CD4-positive, alpha-beta T cell (primary cell): Measurements from ENCODE around the gene GOLGA7B. TPM values are rescaled to one million over a fixed set of nuclear protein-coding genes. Genes with fewer than 3 reads are reported as not detected.

Experiments
- ATAC-seq: fragments of 200-7000 bp; cut with Tn5 transposase; one replicate; pipeline ENCODE4 v1.10.0; 2022; ENCODE audit warnings: mild to moderate bottlenecking; ENCODE audit not compliant: poor library complexity
- CTCF ChIA-PET: fragments of 350-600 bp; sonication (Branson Sonifier 250); formaldehyde crosslinking; loops from one replicate; lab custom pipeline; 2021; ENCODE audit warnings: antibody characterized with exemption, inconsistent platforms; lab: Charles Lee
- POLR2A ChIA-PET: fragments of 350-600 bp; sonication (Branson Sonifier 250); formaldehyde crosslinking; loops from one replicate; lab custom pipeline; 2021; ENCODE audit warnings: antibody characterized with exemption, inconsistent platforms; lab: Charles Lee
- DNase-seq, 14 experiments: peaks; one replicate each; pipeline ENCODE4 v3.0.0-alpha.2; 2013 to 2020; ENCODE audit warnings: mixed read lengths in 2 of 14
- H3K27ac ChIP-seq, 2 donors: one replicate each; pipeline versions ENCODE4 v1.5.1 to v1.7.0; 2013; ENCODE audit warnings: low read length in 2 of 2, low read depth in 1 of 2, mild to moderate bottlenecking in 1 of 2
- H3K27me3 ChIP-seq, 2 experiments: 1 replicate in 1 of 2; 2 replicates in 1 of 2; pipeline versions ENCODE4 v1.6.1 to v1.7.0; 2013; ENCODE audit warnings: low read length in 2 of 2, control low read depth in 1 of 2, mild to moderate bottlenecking in 1 of 2, moderate library complexity in 1 of 2; ENCODE audit not compliant: insufficient read depth in 2 of 2, control insufficient read depth in 1 of 2
- H3K36me3 ChIP-seq: one replicate; pipeline ENCODE4 v1.6.1; 2013; ENCODE audit warnings: low read length, control low read depth; ENCODE audit not compliant: insufficient read depth
- H3K4me1 ChIP-seq: one replicate; pipeline ENCODE4 v1.6.1; 2013; ENCODE audit warnings: low read length, control low read depth; ENCODE audit not compliant: insufficient read depth
- H3K4me3 ChIP-seq: one replicate; pipeline ENCODE4 v1.5.1; 2013; ENCODE audit warnings: mild to moderate bottlenecking, low read length, moderate library complexity
- H3K9me3 ChIP-seq, 2 experiments: 1 replicate in 1 of 2; 2 replicates in 1 of 2; pipeline versions ENCODE4 v1.6.1 to v1.7.0; 2013; ENCODE audit warnings: low read length in 2 of 2, mild to moderate bottlenecking in 2 of 2, control low read depth in 1 of 2, moderate library complexity in 1 of 2; ENCODE audit not compliant: control insufficient read depth in 1 of 2, insufficient read depth in 1 of 2
- H3K27ac Mint-ChIP-seq: one replicate; pipeline ENCODE4 v1.8.0; 2020; ENCODE audit warnings: mixed read lengths
- H3K27me3 Mint-ChIP-seq: one replicate; pipeline ENCODE4 v1.8.0; 2021; ENCODE audit warnings: mixed read lengths
- H3K36me3 Mint-ChIP-seq: one replicate; pipeline ENCODE4 v1.8.0; 2021; ENCODE audit warnings: low read depth, mixed read lengths
- H3K4me1 Mint-ChIP-seq: one replicate; pipeline ENCODE4 v1.8.0; 2021; ENCODE audit warnings: low read depth, mixed read lengths
- H3K4me3 Mint-ChIP-seq: one replicate; pipeline ENCODE4 v1.8.0; 2020; ENCODE audit warnings: mild to moderate bottlenecking, mixed read lengths
- H3K9me3 Mint-ChIP-seq: one replicate; pipeline ENCODE4 v1.8.0; 2020; ENCODE audit warnings: mixed read lengths
- CTCF ChIP-seq: fragments of 200-600 bp; IDR thresholded peaks from one replicate; pipeline ENCODE4 v1.8.0; 2022; ENCODE audit warnings: antibody characterized with exemption, mild to moderate bottlenecking
- intact Hi-C, 2 experiments: fragments of 100-400 bp; cut with DNase I in 1 of 2; cut with micrococcal nuclease in 1 of 2; formaldehyde crosslinking; loops; one replicate each; pipeline versions ENCODE4 v1.15.1 to v1.9.0; 2023 to 2025; cut with DNase I, micrococcal nuclease
- total RNA-seq, 174 experiments: library from RNA in 2 of 174; stranded (reverse) in 2 of 174; gene quantifications; one replicate each; pipeline ENCODE4 v1.2.3 and lab custom pipeline; 2021 to 2026

GOLGA7B gene
- total RNA-seq, 2 experiments from 2014 or later: 4.5 to 6.1 TPM

- intact Hi-C loops: no loop called here
- ChIA-PET POLR2A (no interaction called here), CTCF (interaction anchor here (1.4 kb wide), 1 partner anchor 162 kb away, joined by 3 read pairs; no protein-coding TSS in a partner anchor)
- H3K9me3 Mint-ChIP-seq: no peaks in the 10 kb centered on the region
- H3K27ac Mint-ChIP-seq: no peak overlapping the region
- Histone ChIP-seq H3K27ac (no peak overlapping the region), H3K4me1 (peaks cover under 1% of the 10 kb centered on the region), H3K36me3 (peaks cover 17% of the 10 kb centered on the region), H3K4me3 (no peak overlapping the region), H3K9me3 (no peaks in the 10 kb centered on the region), H3K27me3 (no peaks in the 10 kb centered on the region)
- TF ChIP-seq CTCF: no peak
- no peak for ATAC-seq
- H3K36me3 Mint-ChIP-seq: peaks cover 11% of the 10 kb centered on the region
- no peak for DNase-seq
- no peaks in the 10 kb centered on the region for H3K27me3 Mint-ChIP-seq
- H3K4me1 Mint-ChIP-seq: peaks cover 3% of the 10 kb centered on the region
- no peak overlapping the region for H3K4me3 Mint-ChIP-seq
These were observed 14.2 kb downstream of the GOLGA7B start for GRCh38 chr10:97863808-97864207.

- H3K4me3 ChIP-seq: no peak overlapping the region
- ChIA-PET POLR2A (no interaction called here), CTCF (no interaction called here)
- DNase-seq: no peak
- intact Hi-C loops: loop anchor here (5.0 kb wide), 1 partner anchor 188 kb away; no protein-coding TSS in a partner anchor
- H3K4me1 Mint-ChIP-seq: peaks cover 11% of the 10 kb centered on the region
- no peaks in the 10 kb centered on the region for H3K27me3 ChIP-seq
- no peaks in the 10 kb centered on the region for H3K9me3 ChIP-seq
- H3K27ac Mint-ChIP-seq: no peak overlapping the region
- H3K27ac ChIP-seq: no peak overlapping the region
- peaks cover 11% of the 10 kb centered on the region for H3K36me3 Mint-ChIP-seq
- no peaks in the 10 kb centered on the region for H3K9me3 Mint-ChIP-seq
- TF ChIP-seq CTCF: no peak
- H3K4me1 ChIP-seq: peaks cover 14% of the 10 kb centered on the region
- peaks cover 13% of the 10 kb centered on the region for H3K36me3 ChIP-seq
- no peaks in the 10 kb centered on the region for H3K27me3 Mint-ChIP-seq
- ATAC-seq: no peak
- no peak overlapping the region for H3K4me3 Mint-ChIP-seq
These were observed 15.8 kb downstream of the GOLGA7B start for GRCh38 chr10:97865488-97865887.

DNA sequence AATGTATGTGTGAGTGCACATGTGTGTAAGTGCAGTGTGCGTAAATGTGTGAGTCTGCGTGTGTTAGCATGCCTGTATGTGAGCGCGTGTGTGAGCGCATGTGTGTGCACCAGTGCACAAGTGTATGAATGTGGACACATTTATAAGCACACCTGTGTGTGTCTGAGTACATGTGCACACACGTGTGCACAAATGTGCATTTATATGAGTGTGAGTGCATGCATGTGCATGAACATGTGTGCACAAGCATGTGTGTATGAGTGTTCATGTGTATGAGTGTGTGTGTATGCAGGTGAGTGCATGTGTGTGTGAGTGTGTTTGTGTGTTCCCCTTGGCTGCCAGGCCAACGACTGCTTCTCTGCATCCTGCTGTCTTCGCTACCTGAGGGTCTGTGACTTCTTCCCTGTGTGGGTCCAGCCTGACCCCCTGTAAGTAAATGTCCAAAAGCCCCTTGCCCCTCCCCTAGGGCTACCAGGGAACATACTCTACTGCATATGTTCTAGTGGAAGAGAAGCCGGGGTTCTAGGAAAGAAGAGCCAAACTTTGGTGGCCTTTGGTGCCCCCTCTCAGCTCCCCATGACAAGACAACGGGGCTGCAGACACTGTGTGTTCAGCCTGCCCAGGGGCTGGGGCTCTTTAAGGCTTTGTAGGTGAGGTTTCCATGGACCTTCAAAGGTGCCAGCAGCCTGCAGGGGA, 17.0 kb downstream of the GOLGA7B start:
- Histone ChIP-seq H3K27me3 (no peaks in the 10 kb centered on the region), H3K36me3 (peaks cover 13% of the 10 kb centered on the region), H3K4me3 (no peak overlapping the region), H3K4me1 (peaks cover 14% of the 10 kb centered on the region), H3K27ac (no peak overlapping the region), H3K9me3 (no peaks in the 10 kb centered on the region)
- DNase-seq: no peak
- no peak overlapping the region for H3K27ac Mint-ChIP-seq
- no peaks in the 10 kb centered on the region for H3K9me3 Mint-ChIP-seq
- H3K27me3 Mint-ChIP-seq: no peaks in the 10 kb centered on the region
- ChIA-PET CTCF (no interaction called here), POLR2A (no interaction called here)
- no peak overlapping the region for H3K4me3 Mint-ChIP-seq
- TF ChIP-seq CTCF: no peak
- no peak for ATAC-seq
- intact Hi-C loops: loop anchor here (5.0 kb wide), 1 partner anchor 189 kb away; no protein-coding TSS in a partner anchor
- peaks cover 11% of the 10 kb centered on the region for H3K4me1 Mint-ChIP-seq
- peaks cover 11% of the 10 kb centered on the region for H3K36me3 Mint-ChIP-seq
